HG03159 (cell line): ENCODE measurements around the gene TSGA10.
"Not testable (repeated sequence)": the region's sequence is repeated elsewhere in the genome, so short reads cannot be mapped to it uniquely, and the experiment has no call there.

Experiments used
- ATAC-seq: cut with Tn5 transposase; IDR thresholded peaks from one replicate; pipeline ENCODE4 v1.9.1; 2021; ENCODE audit warnings: mild to moderate bottlenecking, moderate library complexity; ENCODE audit not compliant: unreplicated experiment

Gene TSGA10, protein sequence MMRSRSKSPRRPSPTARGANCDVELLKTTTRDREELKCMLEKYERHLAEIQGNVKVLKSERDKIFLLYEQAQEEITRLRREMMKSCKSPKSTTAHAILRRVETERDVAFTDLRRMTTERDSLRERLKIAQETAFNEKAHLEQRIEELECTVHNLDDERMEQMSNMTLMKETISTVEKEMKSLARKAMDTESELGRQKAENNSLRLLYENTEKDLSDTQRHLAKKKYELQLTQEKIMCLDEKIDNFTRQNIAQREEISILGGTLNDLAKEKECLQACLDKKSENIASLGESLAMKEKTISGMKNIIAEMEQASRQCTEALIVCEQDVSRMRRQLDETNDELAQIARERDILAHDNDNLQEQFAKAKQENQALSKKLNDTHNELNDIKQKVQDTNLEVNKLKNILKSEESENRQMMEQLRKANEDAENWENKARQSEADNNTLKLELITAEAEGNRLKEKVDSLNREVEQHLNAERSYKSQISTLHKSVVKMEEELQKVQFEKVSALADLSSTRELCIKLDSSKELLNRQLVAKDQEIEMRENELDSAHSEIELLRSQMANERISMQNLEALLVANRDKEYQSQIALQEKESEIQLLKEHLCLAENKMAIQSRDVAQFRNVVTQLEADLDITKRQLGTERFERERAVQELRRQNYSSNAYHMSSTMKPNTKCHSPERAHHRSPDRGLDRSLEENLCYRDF

DNA sequence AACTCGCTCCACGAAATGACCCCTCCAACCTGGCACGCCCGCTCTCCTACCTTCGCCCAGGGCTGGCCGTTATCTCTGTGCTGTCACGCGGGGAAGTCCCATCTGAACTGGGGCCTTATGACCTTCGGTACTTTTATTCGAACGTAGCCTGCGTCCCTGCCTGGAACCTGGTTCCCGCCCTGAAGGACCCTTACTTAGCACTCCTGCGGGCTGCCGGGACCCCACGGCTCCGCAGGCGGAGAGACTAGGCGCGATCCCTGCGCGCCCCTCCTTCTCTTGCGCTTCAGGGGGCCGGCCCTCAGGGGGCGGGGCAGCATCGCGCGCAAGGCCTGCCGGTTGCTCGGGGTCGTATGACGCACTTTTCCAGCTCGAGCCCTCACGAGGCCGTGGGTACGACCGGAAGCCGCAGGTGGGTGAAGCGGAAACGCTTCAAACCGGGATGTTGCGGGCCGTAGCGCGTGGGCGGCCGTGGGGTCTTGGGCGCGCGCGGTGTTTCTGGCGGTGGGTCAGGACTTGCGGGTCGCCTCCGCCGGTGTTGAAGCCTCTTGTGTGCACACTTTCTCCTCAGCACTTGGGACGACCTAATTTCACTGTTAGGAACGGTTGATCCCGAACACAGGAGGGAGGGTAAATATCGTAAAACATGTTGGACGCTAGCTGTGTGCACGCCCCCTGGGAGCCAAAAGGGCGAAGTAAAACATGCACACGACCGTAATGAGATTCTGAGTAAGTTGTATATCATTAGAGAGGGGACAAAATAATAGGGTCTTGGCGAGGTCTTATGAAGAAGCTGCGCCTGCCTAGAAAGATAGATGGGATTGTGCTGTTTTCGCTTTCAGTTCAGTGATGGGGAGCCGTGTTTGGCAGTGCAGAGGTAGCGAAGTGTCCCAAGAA lies at the start of gene TSGA10, which contains the start of gene LIPT1:
Gene TSGA10, minus strand, starts transcription at position 300 of the 894 bp plus-strand sequence. CDS start 45,503 bp downstream, outside the sequence.
Gene LIPT1, plus strand, starts transcription at position 325 of the 894 bp plus-strand sequence. CDS start 6,991 bp downstream, outside the sequence.
- peak; percentile 98 for ATAC-seq

DNA sequence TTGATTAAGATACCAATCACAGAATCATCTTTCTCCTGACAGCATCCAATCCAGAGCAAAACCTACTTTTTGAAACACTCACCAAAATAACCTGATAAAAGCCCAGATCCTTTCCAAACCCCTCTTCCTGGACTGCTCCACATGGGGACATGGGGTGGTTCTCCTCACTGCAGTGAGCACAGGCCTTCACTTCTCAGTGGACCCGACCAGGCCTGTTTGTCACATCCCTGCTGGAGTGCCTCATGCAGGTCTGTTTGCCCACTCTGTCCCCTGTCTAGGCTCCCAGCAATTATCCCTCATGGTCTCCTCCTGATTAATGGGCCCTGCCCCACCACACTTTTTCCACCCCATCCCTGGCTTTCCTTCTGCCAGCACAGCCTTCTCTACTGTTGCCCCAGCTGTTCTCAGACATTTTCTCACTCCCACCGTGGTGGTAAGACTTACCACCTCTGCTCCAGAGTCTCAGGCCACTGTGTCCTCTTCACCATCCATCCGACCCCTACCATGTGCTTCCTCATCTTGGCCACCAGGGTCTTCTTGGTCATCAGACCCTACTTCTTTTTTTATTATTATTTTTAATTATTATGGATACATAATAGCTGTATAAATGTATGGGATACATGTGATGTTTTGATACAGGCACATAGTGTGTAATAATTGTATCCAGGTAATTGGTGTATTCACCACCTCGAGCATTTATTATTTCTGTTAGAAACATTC lies 47.4 kb upstream of the TSGA10 start:
- no peak for ATAC-seq

DNA sequence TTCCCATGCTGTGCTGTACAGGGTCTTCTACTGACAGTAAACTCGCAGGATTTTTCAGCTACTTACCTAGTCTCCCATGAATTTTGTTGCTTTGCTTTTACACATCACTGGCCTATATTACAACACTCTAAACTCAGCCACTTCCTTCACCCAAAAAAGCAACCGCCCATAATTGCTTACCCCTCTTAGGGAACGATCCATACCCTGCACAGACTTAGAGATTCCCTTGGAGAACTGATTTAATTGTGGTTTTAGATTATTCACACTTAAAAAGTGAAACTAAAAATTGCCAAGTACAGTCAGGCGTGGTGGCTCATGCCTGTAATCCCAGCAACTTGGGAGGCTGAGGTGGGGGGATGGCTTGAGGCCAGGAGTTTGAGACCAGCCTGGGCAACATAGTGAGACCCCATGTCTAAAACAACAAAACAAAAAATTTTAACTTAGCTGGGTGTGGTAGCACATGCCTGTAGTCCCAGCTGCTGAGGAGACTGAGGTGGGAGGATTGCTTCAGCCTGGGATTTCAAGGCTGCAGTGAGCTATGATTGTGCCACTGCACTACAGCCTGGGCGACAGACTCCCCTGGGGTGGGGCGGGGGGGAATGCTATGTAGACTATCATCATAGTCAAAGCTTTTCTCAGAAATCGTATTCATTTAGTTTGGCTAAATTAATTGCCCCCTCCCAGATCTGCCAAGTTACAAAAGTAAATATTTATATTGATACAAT lies 45.5 kb upstream of the TSGA10 start:
- no peak for ATAC-seq

DNA sequence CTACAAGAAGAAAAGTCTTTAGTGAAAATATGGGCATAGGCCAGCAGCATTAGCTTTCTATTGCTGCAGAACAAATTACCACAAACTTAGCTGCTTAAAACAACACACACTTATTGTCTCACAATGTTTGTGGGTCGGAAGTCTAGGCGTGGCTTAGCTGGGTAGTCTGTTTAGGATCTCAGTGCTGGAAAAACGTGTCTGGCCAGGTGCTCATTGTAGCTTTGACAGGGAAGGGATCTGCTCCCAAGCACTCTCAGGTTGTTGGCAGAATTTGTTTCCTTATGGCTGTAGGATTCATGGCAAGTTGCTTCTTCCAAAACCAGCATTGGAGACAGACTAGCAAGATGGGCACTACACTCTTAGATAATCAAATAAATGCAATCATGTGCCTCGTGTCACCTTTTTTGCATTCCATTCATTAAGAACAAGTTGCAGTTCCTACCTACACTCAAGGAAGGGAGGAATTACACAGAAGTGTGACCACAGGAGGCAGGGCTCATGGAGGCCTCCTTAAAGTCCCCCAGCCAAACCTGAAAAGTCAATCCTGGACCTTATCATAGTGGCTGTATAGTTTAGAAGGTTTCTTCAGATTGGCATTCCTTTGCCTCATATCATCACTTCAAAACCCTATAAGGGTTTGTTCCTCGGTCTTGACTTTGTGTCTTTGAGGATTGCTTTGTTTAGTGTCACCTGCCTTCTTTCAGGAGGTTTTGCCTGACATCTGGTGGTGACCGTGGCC lies 43.5 kb upstream of the TSGA10 start:
- ATAC-seq: no peak

DNA sequence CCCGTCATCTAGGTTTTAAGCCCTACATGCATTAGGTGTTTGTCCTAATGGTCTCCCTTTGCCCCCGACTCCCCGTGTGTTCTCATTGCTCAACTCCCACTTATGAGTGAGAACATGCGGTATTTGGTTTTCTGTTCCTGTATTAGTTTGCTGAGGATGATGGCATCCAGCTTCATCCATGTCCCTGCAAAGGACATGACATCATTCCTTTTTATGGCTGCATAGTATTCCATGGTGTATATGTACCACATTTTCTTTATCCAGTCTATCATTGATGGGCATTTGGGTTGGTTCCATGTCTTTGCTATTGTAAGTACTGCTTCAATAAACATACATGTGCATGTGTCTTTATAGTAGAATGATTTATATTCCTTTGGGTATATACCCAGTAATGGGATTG lies 37.6 kb upstream of the TSGA10 start:
- ATAC-seq: not testable (repeated sequence)

DNA sequence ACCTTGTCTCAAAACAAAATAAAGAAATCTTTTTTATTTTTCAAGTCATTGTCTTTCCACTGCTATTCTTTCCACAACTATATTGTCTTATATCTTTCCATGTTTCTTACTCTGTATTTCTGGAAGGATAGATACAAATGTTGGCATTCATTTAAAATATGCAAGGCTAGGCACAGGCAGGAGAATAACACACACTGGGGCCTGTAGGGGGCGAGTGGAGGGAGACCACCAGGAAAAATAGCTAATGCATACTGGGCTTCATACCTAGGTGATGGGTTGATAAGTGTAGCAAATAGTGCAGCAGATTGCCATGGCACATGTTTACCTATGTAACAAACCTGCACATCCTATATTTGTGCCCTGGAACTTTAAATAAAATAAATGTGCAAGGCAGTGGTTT lies 35.8 kb upstream of the TSGA10 start:
- ATAC-seq: no peak

DNA sequence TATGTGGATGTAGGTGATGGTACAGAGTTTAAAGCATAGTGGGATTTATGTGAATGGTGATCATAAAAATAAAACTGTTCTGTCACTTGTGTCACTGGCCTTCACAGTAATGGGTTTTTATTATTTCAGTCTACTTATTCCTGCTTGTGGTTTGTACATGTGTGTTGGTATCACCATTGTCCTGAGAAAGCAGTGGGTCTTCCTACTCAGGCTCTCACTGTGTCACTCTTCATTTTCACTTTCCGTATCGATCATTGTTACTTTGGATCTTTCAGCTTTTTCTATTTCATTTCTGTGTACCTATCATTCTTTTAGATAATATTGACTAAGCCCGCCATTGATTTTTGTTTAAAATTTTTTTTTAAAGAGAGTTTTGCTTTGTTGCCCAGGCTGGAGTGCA lies 33.6 kb upstream of the TSGA10 start:
- no peak for ATAC-seq

DNA sequence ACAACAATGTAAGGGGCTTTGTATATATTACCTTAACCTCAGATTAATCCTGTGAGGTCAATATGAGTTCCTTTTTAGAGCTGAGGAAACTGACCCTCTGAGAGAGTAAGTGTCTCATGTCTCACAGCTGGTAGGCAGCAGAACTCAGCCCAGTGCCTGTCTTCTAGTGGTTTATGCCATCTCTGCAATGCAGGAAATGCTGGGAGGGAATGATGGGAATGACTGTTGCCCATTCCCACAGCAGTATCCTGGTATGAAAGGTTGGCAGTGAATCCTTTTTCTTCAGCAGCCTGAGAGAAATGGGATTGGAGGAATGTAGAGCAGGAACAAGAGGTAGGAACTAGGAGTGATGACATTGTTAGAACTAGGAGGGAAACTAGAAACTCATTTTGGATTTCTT lies 32.3 kb upstream of the TSGA10 start:
- ATAC-seq: no peak

DNA sequence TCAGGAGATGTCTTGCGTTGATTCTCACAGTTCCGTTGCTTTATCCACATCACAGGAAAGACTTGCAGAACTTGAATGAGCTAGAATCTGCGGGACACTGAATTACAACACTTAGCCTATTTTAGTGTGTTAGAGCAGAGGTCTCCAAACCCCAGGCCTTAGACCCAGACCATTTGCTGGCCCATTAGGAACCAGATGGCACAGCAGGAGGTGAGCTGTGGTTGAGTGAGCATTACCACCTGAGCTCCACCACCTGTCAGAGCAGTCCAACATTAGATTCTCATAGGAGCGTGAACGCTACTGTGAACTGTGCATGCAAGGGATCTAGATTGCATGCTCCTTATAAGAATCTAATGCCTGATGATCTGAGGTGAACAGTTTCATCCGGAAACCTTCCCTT lies 30.1 kb upstream of the TSGA10 start:
- no peak for ATAC-seq

DNA sequence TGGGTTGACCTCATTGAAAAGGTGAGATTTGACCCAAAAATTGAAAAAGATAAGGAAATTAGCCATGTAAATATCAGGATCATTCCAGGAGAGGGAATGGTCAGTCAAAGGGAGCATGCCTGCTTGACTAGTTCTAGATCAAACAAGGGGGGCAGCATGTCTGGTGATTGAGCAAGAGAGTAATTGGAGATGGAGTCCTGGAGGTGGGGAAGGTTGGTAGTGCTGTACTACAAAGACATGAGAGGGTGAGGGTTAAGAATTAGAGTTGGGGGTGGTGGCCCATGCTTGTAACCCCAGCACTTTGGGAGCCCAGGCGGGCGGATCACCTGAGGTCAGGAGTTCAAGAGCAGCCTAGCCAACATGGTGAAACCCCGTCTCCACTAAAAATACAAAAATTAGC lies 28.3 kb upstream of the TSGA10 start:
- ATAC-seq: no peak

DNA sequence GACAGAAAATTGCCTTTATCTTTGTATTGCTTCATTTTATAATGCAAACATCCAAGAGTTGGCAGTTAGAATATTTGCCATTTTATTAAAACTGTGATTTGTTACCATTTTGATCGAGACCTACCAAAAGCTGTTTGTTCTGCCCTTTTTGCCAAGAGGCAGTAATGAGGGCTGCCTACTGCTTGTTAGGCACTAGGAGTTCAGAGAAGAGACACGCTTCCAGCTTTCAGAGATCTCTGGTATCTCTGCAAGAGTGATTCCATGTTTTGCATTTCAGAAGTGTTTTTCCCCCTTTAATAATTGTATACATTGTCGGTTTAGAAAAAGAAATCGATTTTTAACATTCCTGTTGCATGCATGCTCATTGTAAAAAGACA lies 26.9 kb upstream of the TSGA10 start:
- ATAC-seq: no peak

DNA sequence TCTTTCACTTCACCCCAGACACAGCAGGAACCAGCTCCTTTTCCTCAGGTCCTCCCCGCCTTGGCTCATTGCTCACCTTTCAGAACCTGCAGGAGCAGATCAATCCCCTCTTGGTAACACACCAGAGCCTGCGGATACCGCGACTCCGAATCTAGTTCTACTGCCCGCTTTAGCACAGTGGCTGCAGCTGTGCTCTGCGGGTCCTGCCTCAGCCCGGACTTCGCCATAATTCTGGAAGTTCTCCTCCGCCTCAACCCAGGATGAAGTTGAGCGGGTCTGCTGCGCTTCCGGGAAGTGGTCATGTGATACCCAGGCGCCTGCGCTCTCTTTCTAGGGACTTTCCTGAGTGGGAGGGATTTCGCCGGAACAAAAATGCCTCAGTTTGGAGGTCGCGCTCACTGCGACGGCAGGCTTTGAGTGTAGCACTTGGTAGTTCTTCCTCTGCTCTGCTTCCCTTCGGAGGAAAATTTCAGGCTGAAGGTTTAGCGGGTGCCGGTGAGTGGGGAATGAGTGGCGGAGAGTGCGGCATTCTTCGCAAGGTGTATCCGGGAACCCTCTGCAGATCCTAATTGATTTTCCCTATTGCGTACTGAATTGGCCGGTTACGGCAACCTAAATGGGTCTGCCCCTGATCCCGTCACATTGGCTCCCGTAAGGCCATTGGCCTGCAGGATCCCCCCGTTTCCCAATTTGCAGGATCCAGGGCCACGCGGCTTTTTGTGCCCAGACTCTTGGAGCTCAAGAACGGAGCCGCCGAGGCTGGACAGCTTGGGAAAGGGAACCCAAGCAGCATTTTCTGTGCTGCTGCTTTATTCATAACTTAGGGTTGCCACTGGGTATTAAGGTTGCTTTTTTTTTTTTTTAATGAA lies 26.2 kb upstream of the TSGA10 start, which contains the start of the genes MITD1 and MRPL30:
Gene MITD1, minus strand, starts transcription at position 304 of the 869 bp plus-strand sequence. Its CDS starts 77 bp downstream, at position 227.
Gene MRPL30, plus strand, starts transcription at position 430 of the 869 bp plus-strand sequence. CDS start 5,020 bp downstream, outside the sequence.
- ATAC-seq: peak; percentile 94

DNA sequence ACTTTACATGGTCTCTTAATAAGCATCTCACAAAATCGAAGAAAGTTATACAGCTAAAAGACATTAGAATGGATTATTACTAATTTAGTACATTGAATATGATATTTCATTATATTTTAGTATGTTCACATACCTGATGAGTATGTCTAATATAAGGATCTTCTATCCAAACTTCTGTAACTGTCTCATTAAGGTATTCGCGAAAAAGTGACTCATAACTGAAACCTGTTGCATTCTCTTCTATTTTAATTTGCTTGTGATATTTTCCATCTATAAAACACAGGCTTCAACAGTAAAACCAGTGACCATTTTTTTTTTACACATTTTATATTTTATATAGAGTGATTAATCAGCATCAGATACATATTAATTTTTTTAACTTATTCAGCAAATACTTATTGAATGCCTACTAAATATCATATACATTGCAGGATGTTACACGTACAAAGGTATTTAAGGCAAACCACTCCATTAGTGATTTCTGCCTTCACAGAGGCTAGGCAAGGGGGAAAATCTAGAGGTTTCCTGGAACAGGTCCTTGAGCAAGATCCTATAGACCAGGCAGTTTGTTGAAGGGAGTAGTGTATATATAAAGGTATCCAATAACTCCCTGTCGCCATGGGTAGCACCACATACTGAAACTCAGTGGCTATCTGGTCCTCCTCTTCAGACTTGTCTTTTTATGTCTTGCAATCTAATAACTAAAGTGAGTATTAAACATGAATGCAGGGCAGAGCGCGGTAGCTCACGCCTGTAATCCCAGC lies 16.8 kb upstream of the TSGA10 start:
- no peak for ATAC-seq

DNA sequence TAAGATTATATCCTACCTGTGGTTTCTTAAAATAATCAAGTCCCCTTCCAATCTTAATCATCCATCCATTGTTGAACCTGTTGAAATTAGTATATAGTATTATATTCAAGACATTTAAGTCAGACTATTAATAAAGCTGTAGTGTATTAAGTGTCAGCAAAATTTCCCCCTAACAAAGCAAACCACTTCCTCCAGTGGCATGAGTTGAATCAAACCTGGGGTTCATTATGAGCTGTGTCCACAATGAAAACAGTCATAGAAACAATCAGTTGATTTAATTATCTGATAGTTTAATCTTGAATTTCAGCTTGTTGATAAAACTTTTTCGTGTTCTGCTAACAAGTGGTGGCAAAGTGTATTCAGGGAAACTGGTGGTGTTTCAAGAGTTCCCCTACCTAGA lies 14.8 kb upstream of the TSGA10 start:
- ATAC-seq: no peak

DNA sequence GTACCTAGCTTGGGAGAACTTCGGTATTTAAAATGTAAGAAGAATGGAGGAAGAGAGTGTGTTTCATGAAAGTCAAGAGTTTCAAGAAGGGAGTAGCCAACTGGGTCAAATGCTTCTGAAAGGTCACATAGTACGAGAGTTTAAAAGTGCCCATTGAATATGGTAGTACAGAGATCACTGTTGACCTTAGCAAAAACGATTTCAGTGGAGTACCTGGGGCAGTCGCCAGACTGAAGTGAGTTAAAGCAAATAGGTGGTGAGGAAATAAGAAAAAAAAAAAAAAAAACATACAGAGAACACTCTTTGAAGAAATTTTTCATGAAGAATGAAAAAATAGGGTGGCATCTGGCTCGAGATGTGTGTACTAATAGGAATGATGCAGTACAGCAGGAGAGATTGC lies 11.5 kb upstream of the TSGA10 start:
- ATAC-seq: no peak

DNA sequence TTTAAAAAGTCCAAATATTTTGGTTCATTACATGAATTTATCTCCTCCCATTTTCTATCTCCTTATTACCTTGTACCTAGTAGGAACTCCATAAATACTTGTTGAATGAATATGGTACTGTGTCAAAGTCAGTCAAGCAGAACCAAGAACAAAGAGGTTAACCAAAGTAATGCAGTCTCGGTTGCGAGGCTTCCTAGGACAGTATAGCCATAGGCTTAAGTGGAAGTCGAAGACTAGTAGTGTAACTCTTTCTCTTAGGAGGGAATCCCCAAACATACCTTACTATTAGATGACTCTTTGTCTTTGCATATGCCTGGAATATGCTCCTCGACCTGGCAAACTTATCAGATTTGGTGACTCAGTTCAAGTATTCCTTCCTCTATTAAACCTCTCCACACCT lies 4.9 kb upstream of the TSGA10 start:
- no peak for ATAC-seq

DNA sequence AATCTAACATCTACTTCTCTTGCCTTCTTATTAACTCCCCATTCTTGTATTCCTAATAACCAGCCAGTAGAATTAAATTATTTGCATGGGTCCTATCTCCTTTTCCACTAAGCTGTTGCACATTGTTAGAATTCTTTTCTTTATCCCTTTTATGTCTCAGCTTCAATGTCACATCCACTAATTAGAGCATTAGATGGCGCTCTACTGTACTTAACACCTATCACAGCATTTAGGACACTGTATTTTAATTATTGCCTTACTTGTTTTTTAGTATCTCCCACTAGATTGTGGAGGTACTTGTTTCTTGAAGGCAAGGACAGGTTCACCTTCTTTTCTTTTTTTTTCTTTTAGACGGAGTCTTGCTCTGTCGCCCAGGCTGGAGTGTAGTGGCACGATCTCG lies 3.9 kb upstream of the TSGA10 start:
- no peak for ATAC-seq
